ENCODE results near the gene KLHL29. TPM values are rescaled to one million over a fixed set of nuclear protein-coding genes. Genes with fewer than 3 reads are reported as not detected.

Gene KLHL29
- total RNA-seq, 1 donor from 2014 or later = 6.9 TPM

GRCh38 chr2:23452372-23452771, 67.4 kb downstream of the KLHL29 start:
- no peak for DNase-seq

GRCh38 chr2:23452853-23453420, 68.0 kb downstream of the KLHL29 start:
- no peak for DNase-seq

- DNase-seq = no peak
Measured at GRCh38 chr2:23453432-23453831, 68.5 kb downstream of the KLHL29 start.

- no peak for DNase-seq
Measured at GRCh38 chr2:23453836-23454460, 69.0 kb downstream of the KLHL29 start.

- no peak for DNase-seq
Measured at GRCh38 chr2:23454501-23455120, 69.6 kb downstream of the KLHL29 start.

- DNase-seq = no peak
Measured at GRCh38 chr2:23456396-23456795, 71.4 kb downstream of the KLHL29 start.

- DNase-seq = no peak
Measured at GRCh38 chr2:23456881-23457760, 72.1 kb downstream of the KLHL29 start.

GRCh38 chr2:23457990-23458682, 73.2 kb downstream of the KLHL29 start:
- DNase-seq = no peak

GRCh38 chr2:23459032-23459431, 74.1 kb downstream of the KLHL29 start:
- no peak for DNase-seq

GRCh38 chr2:23460228-23460627, 75.2 kb downstream of the KLHL29 start:
- DNase-seq = no peak

GRCh38 chr2:23460993-23461392, 76.0 kb downstream of the KLHL29 start:
- no peak for DNase-seq

- no peak for DNase-seq
Measured at GRCh38 chr2:23464156-23464555, 79.2 kb downstream of the KLHL29 start.

- no peak for DNase-seq
Measured at GRCh38 chr2:23464905-23465537, 80.0 kb downstream of the KLHL29 start.

- no peak for DNase-seq
Measured at GRCh38 chr2:23465936-23466335, 81.0 kb downstream of the KLHL29 start.

GRCh38 chr2:23467618-23468017, 82.6 kb downstream of the KLHL29 start:
- no peak for DNase-seq

- no peak for DNase-seq
Measured at GRCh38 chr2:23468474-23469141, 83.6 kb downstream of the KLHL29 start.

- no peak for DNase-seq
Measured at GRCh38 chr2:23469142-23469540, 84.2 kb downstream of the KLHL29 start.

- DNase-seq = no peak
Measured at GRCh38 chr2:23475036-23475435, 90.1 kb downstream of the KLHL29 start.

- DNase-seq = no peak
Measured at GRCh38 chr2:23475473-23475872, 90.5 kb downstream of the KLHL29 start.

- no peak for DNase-seq
Measured at GRCh38 chr2:23476786-23477185, 91.8 kb downstream of the KLHL29 start.

GRCh38 chr2:23477392-23477791, 92.4 kb downstream of the KLHL29 start:
- DNase-seq = no peak

Data from skin of body (tissue), 2 donors.